Stomach (tissue), 9 donors: ENCODE data around the gene PTPRT. TPM values are rescaled to one million over a fixed set of nuclear protein-coding genes. Genes with fewer than 3 reads are reported as not detected.

Source experiments
- DNase-seq, 2 donors: peaks; one replicate each; pipeline versions ENCODE4 v3.0.0 to v3.0.0-alpha.2; 2013 to 2019
- H3K27ac ChIP-seq, 5 donors: fragments of 200-600 bp in 4 of 5; sonication (generic) in 4 of 5; one replicate each; pipeline ENCODE4 v1.5.1; 2013 to 2019; ENCODE audit warnings: mild to moderate bottlenecking in 1 of 5, moderate library complexity in 1 of 5
- H3K27me3 ChIP-seq, 3 donors: fragments of 200-600 bp; sonication (generic); one replicate each; pipeline ENCODE4 v1.5.1; 2017 to 2019; ENCODE audit warnings: mixed run types in 1 of 3
- H3K36me3 ChIP-seq, 4 donors: fragments of 200-600 bp; sonication (generic); 1 replicate in 3 of 4; 2 replicates in 1 of 4; pipeline ENCODE4 v1.5.1; 2016 to 2019
- H3K4me1 ChIP-seq, 4 donors: fragments of 200-600 bp; sonication (generic); one replicate each; pipeline ENCODE4 v1.5.1; 2016 to 2019
- H3K4me3 ChIP-seq, 4 donors: fragments of 200-600 bp; sonication (generic) in 3 of 4; one replicate each; pipeline ENCODE4 v1.5.1; 2016 to 2019; ENCODE audit warnings: mild to moderate bottlenecking in 1 of 4
- H3K9me3 ChIP-seq, 4 donors: fragments of 200-600 bp; sonication (generic); one replicate each; pipeline ENCODE4 v1.5.1; 2016 to 2019
- EP300 ChIP-seq: sonication (generic); formaldehyde crosslinking; IDR thresholded peaks from one replicate; pipeline ENCODE4 v1.6.1; 2017; ENCODE audit warnings: antibody characterized with exemption
- POLR2A ChIP-seq, 4 donors: fragments of 450-650 bp; IDR thresholded peaks; one replicate each; pipeline ENCODE4 v1.6.1; 2016; ENCODE audit warnings: antibody characterized with exemption in 4 of 4, control low read depth in 2 of 4, mild to moderate bottlenecking in 1 of 4, moderate library complexity in 1 of 4
- POLR2AphosphoS5 ChIP-seq, 3 donors: sonication (generic); formaldehyde crosslinking; IDR thresholded peaks; one replicate each; pipeline ENCODE4 v1.6.1; 2016; ENCODE audit warnings: antibody characterized with exemption in 3 of 3
- WGBS, 5 donors: extraction: QIAGEN DNeasy Blood & Tissue Kit in 3 of 5; methylation state at CpG; one replicate each; pipeline versions ENCODE4 v1.1.5 to v1.1.7; 2013 to 2018; 5-methylcytosine and 5-hydroxymethylcytosine counted together
- intact Hi-C: fragments of 100-400 bp; cut with DNase I; formaldehyde crosslinking; loops from one replicate; pipeline ENCODE4 v1.15.1; 2023; ENCODE audit warnings: low total_unique reads
- polyA plus RNA-seq, 3 donors: library from polyadenylated mRNA; stranded (reverse); fragments of 200-250 nt; gene quantifications; one replicate each; pipeline ENCODE4 v1.2.3, GENCODE V29; 2013
- total RNA-seq, 5 donors: library from RNA; depleted of rRNA; stranded (reverse); fragments of >200 nt; gene quantifications; one replicate each; pipeline versions ENCODE4 v1.1.0 to v1.2.3, GENCODE V29; 2014 to 2016
- TF ChIP-seq, protein P1 (sequence below), 7 experiments: fragments of 450-650 bp in 4 of 7; fragments of 200-600 bp in 3 of 7; sonication (generic) in 3 of 7; IDR thresholded peaks; one replicate each; pipeline ENCODE4 v1.5.1; 2016 to 2019; ENCODE audit warnings: antibody characterized with exemption in 7 of 7, control low read depth in 2 of 7, mild to moderate bottlenecking in 1 of 7
- donor health status: healthy with polysubstance abuse.
- donor health status: Bipolar disorder and iron deficiency.
- donor health status: healthy.

PTPRT gene
- total and polyA plus RNA-seq, 8 donors, result 0.05 to 11.6 (median 1.7) TPM; not detected in 2

DNA sequence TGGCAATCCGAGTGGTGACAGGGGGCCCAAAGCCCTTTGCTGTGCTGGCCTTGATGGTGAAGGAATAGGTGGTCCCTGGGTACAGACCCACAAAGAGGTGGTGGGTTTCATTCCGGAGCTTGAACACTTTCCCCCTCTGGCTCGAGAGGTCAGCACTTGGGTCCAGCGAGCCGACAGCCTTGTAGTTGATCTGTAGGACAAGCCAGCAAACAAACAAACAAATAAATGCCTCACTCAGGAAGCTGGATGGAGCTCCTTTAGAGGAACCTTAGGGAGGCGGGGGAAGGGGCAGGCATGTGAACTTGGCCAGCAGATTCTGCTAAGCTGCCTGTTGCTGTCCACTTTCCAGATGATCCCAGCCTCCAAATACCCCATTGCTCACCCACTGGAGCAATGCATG lies 837.6 kb downstream of the PTPRT start:
- no peak overlapping the region for H3K4me3 ChIP-seq
- H3K9me3 ChIP-seq, result no peaks in the 10 kb centered on the region
- H3K36me3 ChIP-seq, result no peaks in the 10 kb centered on the region
- no peak overlapping the region for H3K27ac ChIP-seq
- no peak for DNase-seq
- 40 to 57% (median 51%) methylated on average over 6 of the region's 6 CpGs for WGBS, 5 donors
- H3K4me1 ChIP-seq, result no peaks in the 10 kb centered on the region
- TF ChIP-seq POLR2A (IDR thresholded peaks at IDR 0.05), result no peak
- no peak for TF ChIP-seq POLR2AphosphoS5 (IDR thresholded peaks at IDR 0.05)
- TF ChIP-seq EP300, result no peak
- TF ChIP-seq, protein P1, sequence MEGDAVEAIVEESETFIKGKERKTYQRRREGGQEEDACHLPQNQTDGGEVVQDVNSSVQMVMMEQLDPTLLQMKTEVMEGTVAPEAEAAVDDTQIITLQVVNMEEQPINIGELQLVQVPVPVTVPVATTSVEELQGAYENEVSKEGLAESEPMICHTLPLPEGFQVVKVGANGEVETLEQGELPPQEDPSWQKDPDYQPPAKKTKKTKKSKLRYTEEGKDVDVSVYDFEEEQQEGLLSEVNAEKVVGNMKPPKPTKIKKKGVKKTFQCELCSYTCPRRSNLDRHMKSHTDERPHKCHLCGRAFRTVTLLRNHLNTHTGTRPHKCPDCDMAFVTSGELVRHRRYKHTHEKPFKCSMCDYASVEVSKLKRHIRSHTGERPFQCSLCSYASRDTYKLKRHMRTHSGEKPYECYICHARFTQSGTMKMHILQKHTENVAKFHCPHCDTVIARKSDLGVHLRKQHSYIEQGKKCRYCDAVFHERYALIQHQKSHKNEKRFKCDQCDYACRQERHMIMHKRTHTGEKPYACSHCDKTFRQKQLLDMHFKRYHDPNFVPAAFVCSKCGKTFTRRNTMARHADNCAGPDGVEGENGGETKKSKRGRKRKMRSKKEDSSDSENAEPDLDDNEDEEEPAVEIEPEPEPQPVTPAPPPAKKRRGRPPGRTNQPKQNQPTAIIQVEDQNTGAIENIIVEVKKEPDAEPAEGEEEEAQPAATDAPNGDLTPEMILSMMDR (IDR thresholded peaks at IDR 0.05), result no peak
- intact Hi-C loops, result no loop called here
- H3K27me3 ChIP-seq, result no peaks in the 10 kb centered on the region

DNA sequence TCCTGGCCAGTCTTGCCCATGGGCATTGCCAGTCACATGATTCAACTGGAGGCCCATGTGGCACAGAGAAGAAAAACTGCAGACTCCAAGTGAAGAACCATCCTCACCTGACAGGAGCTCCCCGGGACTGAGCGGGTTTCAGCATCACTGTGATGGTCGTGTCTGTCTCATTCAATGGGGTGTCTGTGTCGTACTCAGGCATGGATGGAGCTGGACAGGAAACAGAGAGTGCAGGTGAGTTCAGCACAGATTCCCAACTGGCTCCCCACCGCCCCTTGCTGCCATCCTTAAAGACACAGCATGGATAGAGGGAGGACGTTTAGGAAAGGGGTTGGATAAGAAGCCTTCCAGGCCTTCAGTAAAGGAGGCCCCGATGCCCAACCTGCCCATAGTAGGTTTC lies 839.2 kb downstream of the PTPRT start:
- 69 to 83% (median 78%) methylated on average over 5 to 7 of the region's 7 CpGs for WGBS, 5 donors
- Histone ChIP-seq H3K4me3 (no peak overlapping the region), H3K27me3 (no peaks in the 10 kb centered on the region), H3K27ac (no peak overlapping the region), H3K36me3 (no peaks in the 10 kb centered on the region), H3K9me3 (no peaks in the 10 kb centered on the region), H3K4me1 (no peaks in the 10 kb centered on the region)
- intact Hi-C loops, result no loop called here
- TF ChIP-seq POLR2A (IDR thresholded peaks at IDR 0.05), result no peak
- TF ChIP-seq EP300, result no peak
- no peak for TF ChIP-seq POLR2AphosphoS5 (IDR thresholded peaks at IDR 0.05)
- TF ChIP-seq, protein P1 (IDR thresholded peaks at IDR 0.05), result no peak
- DNase-seq, result no peak

DNA sequence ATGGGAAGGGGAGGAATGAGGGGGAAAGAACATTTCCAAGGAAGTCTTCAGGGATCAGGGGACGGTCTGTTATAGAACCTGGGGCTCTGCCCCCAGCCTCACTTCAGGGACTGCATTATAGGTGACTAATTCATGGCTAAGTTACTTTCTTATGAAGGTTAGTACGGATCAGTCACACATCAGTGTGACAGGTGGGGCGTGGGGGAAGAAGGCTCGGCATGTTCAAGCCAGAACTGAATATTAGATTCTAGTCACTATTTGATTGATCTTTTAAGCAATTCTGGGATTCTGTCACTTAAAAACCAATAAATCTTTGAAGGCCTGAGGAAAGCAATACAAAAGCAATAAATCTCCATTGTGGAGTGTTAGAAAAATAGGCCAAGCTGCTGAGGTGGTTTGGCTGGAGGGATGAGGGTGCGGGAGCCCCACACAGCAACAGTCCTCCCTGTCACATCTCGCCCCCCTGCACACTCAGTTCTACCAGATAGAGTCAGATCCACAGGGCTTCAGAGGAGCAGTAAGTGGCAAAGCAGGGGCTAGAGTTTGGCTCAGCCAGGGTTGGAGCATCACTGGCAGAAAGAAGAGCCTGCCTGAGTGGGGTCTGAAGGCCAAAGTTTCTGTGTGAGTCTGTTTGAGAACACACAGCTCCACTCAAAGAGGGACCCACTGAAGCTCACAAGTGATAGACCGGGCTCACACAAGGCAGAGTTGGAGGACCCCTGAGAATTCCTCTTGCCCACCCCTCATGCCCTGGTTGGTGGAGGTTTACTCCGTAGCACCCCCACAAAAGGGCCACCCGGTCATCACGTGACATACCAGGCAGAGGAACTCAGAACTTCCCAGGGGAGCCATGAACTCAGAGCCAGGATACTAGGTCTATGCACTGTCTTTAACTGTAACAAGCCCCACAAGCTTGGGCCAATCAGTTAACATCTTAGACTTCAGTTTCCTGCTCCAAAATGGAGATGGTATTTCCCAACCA lies 843.2 kb downstream of the PTPRT start:
- no peak for DNase-seq
- H3K27me3 ChIP-seq, result no peaks in the 10 kb centered on the region
- no peak overlapping the region for H3K4me3 ChIP-seq
- no peak overlapping the region for H3K27ac ChIP-seq
- no peaks in the 10 kb centered on the region for H3K36me3 ChIP-seq
- WGBS, 5 donors, result 83 to 91% (median 90%) methylated on average over 10 of the region's 10 CpGs
- no peaks in the 10 kb centered on the region for H3K4me1 ChIP-seq
- TF ChIP-seq POLR2AphosphoS5 (IDR thresholded peaks at IDR 0.05), result no peak
- TF ChIP-seq, protein P1 (IDR thresholded peaks at IDR 0.05), result no peak
- no peak for TF ChIP-seq EP300
- no peak for TF ChIP-seq POLR2A (IDR thresholded peaks at IDR 0.05)
- no peaks in the 10 kb centered on the region for H3K9me3 ChIP-seq
- intact Hi-C loops, result no loop called here

DNA sequence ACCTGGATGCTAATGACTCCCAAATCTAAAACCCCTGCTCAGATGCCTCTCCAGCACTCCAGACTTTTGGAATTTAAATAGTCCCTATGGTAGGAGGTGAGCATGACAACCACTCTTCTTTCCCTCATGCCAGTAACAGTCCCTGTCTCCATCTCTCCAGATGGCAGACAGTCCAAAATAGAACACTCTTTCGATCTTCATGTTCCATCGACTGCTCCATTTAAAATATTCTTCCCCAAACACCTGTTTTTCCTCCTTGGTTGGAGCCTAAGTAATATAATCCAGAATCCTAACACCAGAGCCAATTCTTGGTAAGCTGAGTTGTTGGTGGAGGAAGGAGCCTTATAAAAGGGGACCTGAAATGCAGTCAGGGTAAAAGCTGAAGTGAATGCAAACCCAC lies 848.1 kb downstream of the PTPRT start:
- Histone ChIP-seq H3K4me1 (no peaks in the 10 kb centered on the region), H3K4me3 (no peak overlapping the region), H3K27ac (no peak overlapping the region), H3K27me3 (no peaks in the 10 kb centered on the region), H3K9me3 (no peaks in the 10 kb centered on the region), H3K36me3 (no peaks in the 10 kb centered on the region)
- TF ChIP-seq EP300 (no peak), POLR2AphosphoS5 (IDR thresholded peaks at IDR 0.05) (no peak), POLR2A (IDR thresholded peaks at IDR 0.05) (no peak)
- TF ChIP-seq, protein P1 (IDR thresholded peaks at IDR 0.05), result no peak
- no peak for DNase-seq
- 81 to 93% (median 88%) methylated on average over 2 of the region's 2 CpGs for WGBS, 5 donors
- intact Hi-C loops, result no loop called here
